GM21447 (cell line): ENCODE data around the gene MBLAC1.

Source experiments
- ATAC-seq: cut with Tn5 transposase; IDR thresholded peaks from one replicate; pipeline ENCODE4 v1.9.1; 2021; ENCODE audit not compliant: unreplicated experiment

MBLAC1 gene

DNA sequence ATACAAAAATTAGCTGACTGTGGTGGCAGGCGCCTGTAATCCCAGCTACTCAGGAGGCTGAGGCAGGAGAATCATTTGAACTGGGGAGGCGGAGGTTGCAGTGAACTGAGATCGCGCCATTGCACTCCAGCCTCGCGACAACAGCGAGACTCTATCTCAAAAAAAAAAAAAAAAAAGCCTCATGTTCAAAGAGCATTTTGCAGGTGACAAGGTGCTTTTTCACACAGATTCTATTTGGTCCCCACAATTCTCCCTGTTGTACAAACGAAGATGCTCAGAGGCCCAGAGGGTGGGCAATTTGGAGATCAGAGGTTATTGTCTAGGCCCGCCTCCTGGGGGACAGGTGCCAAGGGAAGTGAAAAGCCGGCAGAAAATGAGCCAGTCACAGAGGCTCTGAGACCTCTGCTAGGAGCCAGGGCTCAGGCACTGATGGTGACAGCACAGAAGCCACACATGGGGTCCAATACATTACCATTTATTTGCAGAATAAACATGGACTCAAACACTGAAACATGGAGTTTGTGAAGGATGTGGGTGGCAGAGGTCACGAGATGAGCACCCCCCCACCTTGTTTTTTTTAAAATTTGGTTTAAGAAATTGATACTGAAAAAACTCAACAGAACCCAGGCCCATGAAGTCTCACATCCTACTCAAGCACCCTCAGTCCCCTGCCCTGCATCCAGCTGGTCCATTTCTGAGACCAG, 42.5 kb downstream of the MBLAC1 start:
- ATAC-seq, result no peak

DNA sequence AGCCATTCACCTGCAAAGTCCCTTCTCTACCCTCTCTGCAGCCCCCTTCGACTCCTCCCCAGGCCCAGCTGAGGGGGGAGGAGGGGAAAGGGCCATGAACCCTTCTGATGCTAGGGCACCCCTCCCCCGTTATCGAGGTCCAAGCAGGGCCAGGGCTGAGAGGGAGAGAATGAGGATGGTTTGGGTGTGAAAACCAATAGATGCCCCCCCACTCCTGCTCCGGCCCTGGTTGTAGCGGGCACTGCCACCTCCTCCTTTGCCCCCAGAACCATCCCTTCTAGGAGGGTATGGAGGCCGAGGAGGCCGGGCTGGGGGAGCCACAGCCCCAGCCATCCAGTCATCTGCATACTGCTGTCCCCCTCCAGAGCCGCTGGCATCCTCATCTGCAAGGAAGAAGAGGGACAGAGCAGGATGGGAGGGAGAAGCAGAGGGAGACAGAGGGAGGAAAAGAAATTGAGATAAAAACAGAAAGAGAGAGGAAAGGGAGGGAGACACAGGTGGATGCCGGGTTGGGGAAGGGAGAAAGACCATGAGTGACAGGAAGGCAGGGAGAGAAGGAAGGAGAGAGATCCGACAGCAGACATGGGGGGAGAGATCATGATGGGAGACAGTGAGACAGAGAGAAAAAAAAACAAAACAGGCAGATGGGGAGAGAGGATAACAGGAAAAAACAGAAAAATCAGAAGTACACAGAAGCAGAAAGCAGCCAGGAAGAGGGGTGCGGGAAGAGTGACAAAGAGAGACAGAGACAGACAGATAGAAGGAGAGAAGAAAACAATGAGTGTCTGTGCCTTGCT, 43.5 kb downstream of the MBLAC1 start:
- ATAC-seq, result no peak

DNA sequence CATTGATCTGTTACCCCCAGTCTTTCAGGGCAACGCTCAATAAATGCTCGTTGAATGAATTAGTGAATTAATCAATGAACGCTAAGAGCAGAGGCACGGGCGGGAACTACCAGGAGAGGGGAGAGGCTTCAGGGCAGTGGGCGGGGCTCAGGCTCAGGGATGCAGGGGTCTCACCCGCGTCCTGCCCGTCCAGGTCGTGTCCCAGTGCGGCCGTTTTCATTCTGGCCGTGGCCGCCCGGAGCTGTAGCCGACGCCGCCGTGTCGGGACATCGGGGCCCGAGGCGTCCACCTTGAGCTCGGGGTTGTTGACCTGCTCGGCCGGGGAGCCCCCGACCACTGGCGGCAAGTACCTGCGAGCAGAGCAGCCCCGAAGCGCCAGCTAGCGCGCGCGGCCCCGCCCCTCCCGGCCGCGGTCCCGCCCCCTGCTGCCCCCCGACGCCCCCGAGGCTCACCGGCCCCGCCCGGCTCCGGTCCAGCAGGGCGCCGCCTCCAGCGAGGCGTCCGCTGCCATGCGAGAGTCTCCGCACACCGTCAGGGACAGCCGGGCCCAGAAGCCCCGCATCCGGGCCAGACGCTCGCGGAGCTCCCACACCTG, 44.4 kb downstream of the MBLAC1 start:
- ATAC-seq, result no peak

DNA sequence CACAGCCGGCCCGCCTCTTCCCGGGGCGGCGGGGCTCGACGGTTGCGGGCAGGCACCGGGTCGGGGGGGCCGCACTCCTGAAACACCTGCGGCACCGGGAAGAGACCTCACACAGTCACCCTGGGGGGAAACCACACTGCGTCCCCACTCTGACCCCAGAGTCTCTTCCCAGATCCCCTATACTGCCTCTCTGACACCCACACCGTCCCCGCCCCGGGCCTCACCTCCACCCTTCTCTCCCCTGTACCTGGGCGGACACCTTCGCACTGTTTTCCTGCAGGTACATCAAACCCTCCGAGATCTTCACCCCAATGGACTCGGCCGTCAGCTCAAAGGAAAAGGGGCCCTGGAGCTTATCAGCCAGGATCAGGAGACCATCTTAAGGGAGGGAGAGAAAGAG, 45.1 kb downstream of the MBLAC1 start:
- ATAC-seq, result no peak

DNA sequence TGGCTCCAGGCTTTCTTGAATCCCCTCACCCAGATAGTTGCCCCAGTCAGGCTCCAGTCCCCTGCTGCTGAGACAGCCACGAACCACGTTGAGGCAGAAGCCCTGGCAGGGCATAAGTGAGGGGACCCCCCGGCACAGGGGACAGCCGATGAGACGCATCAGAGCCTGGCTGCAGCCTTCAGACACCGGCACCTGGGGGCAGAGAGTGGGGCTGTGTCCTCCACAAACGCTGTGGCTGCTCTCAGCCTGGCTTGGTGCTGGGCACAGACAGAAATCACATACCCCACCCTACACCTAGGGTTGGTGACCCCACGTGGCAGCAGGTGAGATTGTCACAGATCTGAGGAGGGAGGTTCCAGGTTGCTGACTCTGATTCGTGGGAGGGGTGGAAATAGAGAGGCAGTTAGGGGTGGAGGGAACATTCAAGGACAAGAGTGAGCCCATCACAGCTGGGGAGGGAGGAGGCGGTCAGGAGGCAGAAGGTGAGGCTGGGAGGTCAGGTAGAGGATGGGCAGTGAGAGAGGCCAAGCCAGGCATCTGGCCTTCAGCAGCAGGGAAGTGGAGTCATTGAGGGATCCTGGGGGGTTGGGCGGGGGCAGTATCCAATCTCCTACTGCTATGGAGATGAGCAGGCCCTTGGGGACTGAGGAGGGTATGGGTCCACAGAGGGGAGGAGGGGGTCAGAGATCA, 47.2 kb downstream of the MBLAC1 start:
- ATAC-seq, result no peak

DNA sequence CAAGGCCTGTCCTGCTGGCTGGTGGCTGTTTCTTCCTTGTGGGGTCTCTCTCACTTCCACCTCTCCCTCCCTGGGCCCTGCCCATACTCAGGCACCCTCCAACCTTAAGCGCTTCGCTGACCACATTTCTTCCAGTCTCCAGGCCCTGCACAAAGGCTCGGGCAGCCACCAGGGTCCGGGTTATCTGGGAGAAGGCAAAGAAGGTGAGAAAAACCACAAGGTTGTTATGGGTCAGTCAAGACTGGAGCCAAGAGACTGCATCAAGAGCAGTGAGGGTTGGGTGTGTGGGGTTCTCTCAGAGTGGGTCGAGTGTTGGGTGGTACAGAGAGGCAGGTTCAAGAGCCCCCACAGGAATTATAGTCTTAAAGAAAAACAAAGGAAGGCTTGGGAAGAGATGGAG, 47.8 kb downstream of the MBLAC1 start:
- ATAC-seq, result no peak

DNA sequence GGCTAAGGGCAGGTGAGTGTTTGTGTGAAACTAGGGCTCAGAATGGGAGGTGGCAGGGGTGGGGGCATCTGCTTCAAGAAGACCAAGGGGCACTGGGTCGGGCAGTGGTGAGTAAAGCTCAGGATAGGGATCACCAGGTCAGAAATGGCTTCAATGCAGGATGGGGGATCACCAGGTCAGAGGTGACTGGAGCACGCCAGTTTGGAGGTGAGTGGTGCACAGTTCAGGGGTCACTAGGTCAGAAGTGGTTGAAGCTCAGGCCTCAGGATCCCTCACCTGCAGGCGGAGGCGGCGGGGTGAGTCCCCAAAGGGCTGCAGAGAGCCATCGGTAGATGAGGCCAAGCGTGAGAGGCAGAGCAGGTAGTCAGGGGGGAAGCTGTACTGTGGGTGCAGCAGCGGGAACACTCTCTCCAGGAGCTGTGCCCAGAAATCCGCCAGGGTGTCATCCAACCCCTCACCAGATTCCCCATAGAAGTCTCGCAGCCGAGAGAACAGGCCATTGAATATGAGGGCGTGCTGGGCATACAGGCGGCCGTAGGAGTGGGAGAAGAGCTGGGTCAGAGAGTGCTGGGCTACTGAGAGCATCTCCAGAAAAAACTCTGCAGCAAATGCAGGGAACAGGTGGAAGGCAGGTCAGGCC, 48.6 kb downstream of the MBLAC1 start:
- no peak for ATAC-seq

DNA sequence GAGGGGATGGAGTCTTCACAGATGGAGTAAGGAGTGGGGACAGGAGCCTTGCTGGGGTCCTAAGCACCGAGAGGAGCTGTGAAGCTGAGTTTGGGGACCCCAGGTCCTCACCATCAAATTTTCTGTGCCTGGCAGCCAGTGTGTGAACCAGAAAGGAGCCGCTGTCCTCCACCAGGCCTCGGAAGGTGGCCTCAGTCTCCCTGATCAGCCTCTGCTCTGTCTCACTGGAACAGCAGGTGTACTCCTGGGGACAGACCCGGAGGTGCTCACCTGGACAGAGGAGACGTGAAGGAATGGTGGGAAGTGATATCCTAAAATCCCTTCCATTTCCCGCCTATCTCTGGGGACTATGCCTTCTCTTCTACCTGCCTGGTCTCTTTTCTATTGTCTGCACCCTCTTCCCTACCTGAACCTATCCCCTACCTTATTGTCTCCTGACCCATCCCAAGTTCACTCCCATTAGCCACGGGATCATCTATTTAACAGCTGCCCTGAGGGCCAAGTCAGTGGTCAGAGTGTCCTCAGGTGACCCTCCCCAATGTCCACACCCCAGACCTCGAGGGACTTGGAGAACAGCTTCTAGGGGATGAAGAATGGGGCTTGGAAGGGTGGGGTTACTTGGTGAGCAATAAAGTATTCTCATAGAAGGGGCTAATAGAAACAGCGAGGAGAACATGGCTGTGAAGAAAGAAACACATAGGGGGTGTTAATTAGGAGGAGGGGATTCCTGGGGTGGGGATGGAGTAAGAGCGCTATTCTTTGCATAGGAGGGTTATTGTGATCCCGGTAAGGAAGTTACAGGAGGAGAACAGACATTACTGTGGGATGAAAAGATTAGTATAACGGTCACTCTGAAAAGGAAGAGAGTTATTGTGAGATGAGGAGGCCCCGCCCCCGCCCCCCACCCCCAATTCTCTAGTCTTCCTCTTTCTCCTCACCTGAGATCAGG, 49.6 kb downstream of the MBLAC1 start:
- ATAC-seq, result no peak

DNA sequence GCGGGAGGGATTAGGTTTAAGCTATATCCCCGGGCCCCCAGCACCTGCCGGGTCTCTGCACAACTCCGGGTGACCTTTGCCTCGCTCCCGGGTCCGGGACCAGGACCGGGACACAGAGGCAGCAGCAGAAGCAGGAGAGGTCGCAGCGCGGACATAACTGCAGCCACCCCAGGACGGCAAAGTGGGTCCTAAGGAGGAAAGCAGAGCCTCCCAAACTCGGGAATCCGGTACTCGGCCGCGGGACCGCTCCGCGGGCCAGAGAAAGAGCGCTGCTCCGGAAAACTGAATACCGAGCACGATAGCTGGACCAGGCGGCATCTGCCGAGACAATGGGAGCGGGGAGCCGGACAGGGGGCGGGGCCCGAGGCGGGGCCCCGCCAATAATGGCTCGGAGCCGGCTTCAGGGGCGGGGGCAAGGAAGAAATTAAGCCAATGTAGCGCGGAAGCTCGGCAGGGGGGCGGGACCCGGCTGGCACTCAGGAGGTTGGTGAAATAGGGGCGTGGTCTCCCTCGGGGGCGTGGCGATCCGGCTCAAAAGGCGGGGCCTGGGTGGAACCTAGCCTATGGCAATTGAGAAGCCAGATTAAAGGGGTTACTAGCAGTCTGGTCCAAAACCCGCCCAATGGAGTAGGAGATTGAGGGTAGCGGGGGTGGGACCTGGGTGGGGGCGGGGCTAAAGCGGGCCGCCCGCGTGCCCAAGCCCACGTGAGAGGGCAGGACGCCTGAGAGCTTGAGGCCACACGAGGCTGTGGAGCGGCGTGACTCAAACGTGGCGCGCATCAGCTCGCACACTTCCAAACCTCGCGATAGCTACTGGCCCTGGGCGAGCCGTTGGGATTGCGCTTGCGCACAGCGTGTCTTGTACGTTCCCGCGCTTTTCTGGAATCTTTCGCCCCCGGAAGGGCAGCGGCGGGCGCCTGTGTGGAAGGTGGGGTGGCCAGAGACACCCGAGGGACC, 50.6 kb downstream of the MBLAC1 start, which contains the start of the genes GPC2 and STAG3:
TSS of gene GPC2 (minus strand) at position 337 of the 957 bp plus-strand sequence. CDS start at position 155, 182 bp downstream.
TSS of gene STAG3 (plus strand) at position 874 of the 957 bp plus-strand sequence. CDS start 2,639 bp downstream, outside the sequence.
- peak; percentile 92 for ATAC-seq
